Measurements from ENCODE around the gene PTPRK.

Gene PTPRK

DNA sequence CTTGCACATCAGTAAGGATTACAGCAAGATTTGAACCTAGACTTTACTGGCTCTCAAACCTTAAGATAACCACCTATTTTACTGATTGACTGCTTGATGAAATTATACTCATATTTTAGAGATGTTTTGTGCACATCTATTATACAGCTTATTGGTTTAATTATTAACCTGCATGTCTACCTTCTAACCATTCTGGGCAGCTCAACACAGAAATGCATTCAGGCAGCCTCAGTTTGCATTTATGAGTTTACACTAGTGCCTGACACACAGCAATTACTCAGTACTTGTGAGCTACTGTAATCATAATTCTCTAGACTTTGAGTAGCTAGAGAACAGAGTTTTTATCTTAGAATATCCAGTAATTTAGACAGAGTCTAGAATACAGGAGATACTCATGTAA is 345.7 kb downstream of the PTPRK start:
- no peak for DNase-seq

DNA sequence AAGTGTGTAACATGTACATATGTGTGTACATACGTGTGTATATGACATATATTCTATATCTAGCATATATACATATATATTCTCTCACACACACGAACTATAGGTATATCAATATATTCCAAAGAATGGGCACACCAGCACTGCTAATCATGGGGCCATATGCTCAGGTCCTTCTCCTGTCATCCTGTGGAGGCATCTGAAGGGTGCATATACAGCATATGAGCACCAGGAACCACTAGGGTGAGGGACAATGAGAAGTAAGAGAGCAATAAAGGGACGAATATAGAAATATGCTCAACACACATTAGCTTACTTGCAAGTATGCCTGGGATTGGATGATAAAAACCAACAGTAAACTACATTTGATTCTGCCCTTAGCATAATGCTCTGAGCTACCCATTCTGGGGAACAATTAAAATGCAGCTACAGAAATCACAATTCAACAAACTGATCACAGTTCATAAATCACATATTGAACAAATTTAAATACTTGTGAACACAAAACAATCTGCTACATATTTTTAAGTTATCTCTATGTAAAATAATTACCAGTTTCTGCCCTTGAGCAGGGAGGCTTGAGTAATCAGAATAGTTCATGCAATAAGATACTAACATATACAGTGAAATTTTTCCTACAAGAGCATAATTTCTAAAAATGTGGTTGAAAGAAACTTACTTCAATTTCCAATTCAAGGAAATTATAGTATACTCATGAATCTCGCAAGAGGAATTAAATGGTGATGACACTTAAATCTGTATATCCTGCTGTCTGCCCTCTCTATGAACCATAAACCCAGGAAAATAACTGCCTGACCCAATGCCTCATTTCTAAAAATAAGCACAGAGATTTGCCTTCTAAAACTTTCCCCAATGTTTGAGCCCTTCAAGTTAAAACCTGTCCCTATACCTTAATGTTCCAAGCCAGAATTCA is 347.4 kb downstream of the PTPRK start:
- no peak for DNase-seq

DNA sequence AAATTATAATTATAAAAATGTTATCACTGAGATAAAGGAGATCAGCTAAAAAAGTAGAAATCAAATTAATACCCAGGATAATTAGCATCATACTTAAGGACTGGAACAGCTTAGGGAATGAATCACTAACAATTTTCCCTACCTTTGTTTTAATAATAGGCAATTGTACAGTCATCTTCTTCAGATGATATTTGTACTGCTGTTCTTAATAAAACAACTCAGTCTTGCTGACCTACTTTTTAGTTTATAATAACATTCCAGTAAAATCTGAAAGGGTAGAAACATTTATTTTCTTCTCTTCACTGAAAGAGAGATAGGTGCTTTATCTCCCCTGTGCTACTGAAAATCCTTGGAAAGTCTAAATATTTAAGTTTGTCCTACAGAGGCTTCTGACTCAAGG is 348.3 kb downstream of the PTPRK start:
- peak; percentile 4 for DNase-seq

DNA sequence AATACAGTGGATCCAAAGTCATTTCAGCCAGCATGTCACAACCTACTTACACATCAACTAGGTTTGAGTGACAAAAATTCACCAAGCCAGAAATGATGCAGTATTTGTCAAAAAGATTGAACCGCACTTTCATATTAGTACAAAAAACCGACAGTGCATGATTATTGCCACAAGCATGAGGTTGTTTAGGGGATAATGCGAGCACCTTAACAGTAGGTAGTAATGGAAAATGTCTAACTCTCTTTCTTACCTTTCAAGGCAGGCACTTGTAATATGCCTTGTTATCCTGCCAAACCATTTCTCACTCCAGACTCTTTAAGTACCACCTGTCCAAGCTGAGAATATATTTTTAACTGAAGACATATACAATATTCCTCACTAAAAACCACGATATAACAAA is 349.2 kb downstream of the PTPRK start:
- DNase-seq = no peak

DNA sequence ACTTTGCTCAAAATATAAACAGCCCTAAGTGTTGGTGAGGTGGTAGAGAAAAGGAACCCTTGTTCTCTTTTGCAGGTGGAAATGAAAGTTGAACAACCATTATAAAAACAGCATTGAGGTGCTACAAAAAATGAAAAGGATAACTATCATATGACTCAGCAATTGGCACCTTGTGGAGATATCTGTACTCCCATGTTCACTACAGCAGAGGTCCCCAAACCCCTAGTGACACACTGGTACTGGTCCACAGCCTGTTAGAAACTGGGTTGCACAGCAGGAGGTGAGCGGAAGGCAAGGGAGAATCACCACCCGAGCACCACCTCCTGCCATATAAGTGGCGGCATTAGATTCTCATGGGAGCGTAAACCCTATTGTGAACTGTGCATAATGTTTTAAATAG is 352.2 kb downstream of the PTPRK start:
- no peak for DNase-seq

DNA sequence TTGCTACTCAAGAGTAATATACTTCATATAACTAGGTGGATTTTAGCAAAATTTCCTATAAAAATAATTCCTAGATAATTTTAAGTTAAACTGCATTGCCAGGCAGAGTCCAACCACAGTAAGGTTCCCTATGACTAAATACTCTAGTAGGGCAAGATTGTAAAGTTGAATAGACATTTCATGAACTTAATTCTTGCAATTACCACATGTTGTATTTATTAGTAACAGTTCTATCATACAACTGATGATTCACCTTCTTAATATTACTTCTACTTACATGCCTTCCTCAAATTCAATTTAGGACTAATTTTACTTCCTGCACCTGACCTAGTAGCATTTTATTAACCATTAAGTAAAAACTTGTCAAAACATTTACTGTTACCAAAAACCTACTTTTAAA is 352.8 kb downstream of the PTPRK start:
- DNase-seq = peak; percentile 16

DNA sequence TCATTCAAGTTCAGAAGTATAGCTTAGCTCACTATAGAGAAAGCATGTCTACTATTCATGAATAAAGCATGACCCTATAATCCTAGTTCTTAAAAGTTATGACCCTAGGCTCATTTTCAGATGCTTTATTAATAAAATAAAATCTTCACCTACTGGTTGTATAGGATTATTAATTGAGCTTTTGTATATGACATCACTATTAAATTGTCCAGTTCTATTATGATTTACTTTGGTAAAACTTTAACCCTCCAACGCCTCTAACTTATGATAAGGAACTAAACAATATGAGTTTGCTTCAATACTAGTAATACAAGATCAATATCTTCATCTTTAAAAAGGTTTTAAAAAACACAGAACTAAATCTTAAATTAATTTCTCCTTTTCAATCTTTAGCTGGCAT is 356.1 kb downstream of the PTPRK start:
- DNase-seq = no peak

DNA sequence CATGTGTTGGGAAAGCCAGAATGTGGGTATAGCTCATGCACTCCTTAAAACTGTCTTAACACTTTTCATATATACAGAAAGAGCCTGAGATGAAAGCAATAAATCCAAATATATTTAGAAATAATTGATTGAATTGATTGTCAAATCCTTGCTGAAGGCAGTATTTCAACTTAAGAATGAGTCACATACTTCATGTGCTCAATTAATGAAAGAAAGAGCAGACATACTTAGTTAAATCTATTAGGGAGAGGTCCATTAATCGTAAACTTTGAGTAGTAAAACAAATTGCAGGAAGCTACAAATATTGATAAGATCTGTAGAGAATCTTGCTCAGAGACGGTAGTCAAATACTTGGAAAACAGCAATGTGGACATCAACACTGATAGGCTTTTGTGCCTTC is 358.0 kb downstream of the PTPRK start:
- no peak for DNase-seq

DNA sequence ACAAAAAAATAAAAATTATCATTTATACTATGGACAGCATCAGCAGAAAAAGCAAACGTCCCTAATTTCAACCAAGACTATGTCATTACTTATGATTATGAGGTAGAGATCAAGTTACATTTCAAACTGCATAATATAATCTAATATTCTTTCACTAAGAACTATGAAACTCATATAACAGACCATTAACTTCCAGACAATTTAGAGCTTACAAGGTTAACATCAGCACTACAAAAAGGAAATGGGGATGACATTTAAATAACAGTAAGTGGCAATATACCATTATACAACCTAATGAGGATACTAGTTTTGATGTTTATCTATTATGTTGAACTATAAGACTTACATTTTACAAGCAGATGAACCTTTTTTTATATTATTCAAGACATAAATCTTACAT is 358.6 kb downstream of the PTPRK start:
- DNase-seq = no peak

DNA sequence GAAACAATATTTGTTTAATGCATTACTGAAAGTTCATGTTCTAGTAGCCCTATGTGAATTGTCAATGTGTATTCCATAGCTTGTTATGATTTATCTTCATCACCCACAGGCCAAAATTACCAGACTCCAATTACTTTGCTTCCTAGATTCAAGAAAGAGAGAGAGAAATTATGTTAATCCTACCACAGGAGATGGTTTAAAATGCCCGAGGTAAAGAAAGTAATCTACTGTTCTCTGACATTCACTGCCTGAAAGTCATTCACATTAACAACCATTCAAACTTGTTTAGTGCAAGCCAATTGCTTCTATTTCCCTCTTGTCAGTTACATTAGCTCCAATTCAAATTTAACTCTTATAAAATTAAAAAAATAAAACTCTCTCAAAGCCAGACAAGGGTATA is 359.1 kb downstream of the PTPRK start:
- DNase-seq = no peak

DNA sequence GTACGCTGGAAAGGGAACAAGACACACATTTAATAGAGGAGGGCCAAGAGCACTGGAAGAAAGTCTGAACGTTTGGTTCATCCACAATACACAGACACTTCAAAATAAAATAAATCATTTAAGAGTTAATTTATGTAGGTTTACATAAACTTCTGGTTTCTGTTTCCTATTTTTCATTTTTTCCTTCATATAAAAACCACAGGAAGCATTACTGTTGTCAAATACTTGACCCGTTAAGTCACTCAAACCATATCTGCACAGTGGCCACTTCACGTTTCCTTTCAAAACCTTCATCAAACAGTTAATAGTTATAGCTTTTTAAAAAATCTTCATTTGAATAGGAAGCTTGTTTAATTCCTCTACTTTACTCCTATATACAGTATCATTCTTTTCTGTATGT is 361.9 kb downstream of the PTPRK start:
- DNase-seq = peak; percentile 11

DNA sequence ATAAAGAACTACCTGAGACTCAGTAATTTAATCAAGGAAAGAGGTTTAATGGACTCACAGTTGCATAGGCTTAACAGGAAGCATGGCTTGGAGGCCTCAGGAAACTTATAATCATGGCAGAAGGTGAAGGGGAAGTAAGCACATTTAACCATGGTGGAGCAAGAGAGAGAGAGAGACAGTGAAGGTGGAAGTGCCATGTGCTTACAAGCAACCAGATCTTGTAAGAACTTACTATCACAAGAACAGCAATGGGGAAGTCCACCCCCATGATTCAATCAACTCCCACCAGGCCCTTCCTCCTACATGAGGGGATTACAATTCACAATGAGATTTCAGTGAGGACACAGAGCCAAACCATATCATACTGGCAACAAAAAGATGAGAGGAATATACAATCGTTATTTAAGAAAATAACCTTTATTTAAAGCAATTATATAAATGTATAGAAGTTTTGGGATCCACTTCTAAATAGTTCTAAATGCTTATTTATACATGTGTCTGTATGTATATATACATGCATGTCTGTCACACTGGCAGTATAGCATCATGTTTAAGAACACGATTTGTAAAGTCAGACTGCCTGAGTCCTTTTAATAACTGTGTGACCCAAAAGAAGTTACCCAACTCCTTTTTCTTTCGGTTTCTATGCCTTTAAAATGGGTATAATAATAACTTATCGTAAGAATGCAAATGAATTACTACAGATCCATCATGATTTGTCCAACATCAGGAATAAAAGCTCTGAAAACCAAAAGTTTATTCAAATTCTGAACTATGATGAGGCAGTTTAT is 363.9 kb downstream of the PTPRK start:
- no peak for DNase-seq

DNA sequence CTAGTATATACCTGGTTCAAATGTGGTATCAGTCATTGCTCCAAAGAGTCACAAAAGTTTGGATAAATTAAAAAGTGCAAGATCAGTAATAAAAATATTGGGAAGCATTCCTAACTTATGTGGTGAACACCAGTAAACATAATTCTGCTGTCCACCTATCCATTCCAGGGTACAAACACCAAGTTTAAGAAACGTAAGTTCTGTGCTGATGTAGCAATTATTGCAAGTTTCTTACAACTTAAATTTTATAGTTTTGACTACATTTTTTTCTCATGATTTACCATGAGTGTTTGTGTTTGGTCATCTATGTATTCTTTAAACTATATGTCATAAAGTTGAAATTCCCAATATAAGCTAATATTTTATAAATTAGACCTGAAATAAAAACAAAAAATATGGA is 364.6 kb downstream of the PTPRK start:
- DNase-seq = no peak

DNA sequence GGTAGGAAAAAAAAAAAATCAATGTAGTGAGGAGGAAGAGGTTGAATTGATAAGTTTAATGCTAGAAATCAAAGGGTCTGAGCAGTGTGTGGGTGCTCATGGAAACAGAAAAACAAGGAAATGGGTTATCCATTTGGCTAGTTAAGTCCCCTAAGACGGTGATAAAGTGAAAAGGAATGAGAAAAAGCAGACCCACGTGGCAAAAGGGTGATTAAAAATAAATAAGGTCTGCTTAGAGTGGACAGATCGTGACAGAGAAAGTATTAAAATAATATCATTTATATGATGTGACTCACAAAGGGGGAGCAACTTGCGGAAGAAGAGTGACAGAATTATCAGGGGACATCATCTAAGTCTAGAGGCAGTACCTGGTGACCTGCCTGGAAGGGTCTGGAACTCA is 367.8 kb downstream of the PTPRK start:
- DNase-seq = no peak

DNA sequence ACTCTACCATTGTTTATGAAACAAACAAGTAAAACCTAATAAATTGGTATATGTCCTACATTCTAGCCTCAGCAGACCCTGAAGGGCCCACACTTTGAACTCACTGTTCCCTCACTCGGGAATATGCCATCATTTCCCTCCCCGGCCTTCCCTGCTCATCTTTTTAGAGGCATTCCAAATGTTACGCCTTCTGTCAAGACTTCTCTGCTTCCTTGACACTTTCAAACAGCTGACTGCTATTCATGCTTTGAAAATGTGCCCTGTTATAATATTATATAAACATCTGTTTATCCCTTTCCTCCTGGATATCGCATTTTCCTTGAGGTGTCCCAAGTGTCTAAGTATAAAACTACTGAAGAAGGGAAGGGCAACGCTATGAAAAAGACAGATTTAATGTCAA is 370.0 kb downstream of the PTPRK start:
- no peak for DNase-seq

DNA sequence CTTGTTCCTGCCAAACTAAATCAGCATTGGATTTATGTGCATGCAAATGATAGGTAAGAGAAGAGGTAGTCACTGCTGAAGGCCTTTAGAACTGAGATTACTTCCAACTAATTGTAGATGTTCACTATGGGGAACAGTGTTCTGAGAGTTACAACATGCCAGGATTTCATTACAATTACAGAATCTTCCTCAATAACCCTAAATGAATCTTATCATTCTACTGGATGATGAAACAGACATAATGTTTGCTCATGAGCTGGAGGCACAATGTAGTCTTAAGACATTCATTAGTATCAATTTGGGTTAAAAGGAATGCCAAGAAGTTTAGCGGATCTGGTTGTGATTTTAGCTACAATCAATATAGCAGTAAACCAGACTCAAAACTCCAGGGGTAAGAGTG is 370.6 kb downstream of the PTPRK start:
- peak; percentile 4 for DNase-seq

DNA sequence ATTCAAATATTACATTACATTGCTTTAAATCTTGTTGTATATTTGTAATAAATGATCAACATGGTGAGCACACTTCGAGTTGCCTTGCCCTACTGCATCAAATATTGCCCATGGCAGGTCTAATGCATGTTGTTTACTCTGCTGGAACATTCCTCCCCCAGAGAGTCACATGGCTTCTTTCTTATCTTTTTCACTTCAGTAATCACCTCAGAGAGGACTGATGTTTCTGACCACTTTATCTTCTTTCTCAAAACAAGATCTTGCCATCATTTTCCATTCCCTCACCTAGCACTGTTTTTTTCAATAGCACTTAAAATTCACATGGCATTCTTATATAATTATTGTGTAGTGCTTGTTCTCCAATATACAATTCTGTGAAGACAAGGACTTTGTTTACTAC is 376.1 kb downstream of the PTPRK start:
- no peak for DNase-seq

DNA sequence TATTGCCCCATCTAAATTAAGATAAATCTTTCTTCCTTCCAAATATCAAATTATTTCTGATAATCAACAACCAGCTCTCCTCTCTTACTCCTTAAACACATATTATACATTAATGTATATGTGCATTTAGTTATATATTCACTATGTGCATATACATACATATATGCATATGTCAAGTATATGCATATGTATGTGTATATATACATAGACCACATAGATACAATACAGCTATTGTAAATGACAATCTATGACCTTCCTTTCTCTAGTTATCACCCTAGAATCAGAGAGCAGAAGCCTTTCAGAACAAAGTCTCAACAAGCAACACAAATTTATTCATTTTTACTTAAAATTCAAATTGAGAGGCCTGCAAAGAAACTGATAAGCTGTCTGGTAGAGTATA is 378.5 kb downstream of the PTPRK start:
- DNase-seq = no peak

DNA sequence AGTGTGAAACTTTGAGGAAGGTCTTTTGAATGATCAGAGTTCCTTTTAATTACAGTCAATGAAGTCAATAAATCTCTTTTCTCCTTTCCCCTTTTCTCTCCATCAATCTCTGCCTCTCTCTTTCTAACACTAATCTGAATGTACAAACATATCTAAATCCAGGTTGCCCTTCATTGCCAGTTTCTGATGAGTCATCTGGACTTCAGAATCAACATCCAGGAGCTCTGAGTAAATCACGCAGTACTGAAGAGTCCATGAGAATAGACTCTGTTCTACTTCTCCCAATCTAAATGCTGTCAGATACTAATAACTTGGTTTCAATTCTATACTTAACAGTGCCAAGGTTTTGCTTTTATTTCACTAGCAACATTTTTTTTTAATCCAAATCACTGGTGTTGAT is 380.9 kb downstream of the PTPRK start:
- DNase-seq = no peak

DNA sequence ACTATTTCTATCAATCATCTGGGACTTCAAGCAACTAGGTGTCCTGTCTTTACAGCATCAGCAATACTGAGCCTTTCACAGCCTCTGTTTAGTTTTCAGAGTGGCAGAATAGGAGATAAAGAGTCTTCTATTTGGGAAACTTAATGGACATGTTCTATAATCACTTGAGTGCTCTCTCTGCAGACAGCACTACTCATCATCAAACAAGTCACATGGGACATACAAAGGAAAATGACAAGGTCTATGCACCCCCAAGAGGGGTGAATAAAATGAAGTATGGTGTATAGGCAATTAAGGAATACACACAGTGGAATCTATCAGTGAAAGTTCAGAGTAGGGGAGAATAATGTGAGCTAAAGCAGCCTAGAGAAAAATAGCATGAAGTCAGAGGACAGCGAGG is 381.7 kb downstream of the PTPRK start:
- no peak for DNase-seq

DNA sequence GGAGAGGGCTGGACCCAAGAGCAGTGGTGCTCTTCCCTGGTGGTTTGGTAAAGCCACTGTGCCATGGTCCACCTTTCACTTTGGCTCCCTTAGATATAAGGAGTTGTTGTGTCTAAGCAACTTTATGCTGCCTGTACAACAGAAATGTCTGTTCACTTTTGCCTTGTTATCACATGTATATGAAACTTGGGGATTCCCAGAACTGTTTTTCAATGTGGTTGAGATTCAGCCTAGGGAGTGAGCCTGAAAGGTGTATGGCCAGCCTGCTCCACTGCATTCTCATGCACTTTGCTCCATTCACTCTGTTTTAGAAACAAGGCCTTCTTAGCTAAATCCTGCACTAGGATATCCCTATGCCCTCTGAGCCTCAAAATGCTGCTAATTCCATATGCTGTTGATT is 385.1 kb downstream of the PTPRK start:
- no peak for DNase-seq

DNA sequence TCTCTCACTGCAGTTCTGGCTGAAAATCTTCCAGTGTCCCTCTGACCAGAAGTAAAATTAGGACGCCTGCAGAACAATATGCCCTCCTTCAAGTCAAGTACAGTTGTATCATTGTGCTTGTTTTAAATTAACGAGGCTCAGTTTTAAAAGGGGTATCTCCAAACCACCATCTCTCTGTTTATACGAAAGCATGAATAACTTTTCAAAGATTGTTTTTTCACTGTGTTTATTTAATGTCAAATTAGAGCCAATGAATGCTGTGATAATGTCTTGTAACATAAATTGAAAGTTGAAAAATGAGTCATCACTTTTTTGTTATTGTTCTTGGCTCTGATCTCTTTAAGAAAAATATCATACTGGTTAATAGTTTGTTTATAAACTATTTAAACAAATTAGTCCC is 388.8 kb downstream of the PTPRK start:
- no peak for DNase-seq

DNA sequence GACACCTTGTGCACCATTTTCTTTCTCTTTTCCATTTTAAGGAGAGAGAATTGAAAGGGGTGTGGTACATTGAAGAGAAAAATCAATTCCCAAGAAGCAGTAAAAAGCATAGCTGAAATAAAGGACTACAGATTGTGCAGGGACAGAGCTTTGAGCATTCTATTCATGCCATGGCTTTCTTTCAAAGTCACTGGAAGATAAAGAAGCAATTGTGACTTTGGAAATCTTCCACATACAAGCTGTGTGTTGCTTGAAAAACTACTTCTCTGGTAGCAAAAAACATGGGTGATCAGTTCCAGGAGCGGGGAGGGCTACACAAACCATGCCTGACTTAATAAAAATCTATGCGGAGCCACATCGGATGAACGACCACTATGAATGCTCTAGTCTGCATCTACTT is 389.4 kb downstream of the PTPRK start:
- DNase-seq = no peak

DNA sequence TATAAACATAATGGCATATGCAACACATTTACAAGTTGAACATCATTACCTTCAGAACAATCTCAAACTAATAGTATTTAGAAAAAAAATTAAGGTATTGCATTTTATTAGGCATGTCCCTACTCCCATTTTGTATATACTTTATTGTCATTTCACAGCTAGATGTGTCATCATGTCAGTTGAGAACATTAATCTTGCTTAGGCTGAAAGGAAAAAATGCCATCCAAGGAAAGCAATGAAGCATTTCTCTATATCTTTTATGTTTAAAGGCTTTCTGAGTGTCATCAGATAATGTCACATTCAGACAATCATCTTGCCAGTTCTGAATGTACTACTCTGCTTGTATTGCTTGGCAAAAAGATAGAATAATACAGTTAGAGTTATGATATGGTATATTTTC is 390.7 kb downstream of the PTPRK start:
- no peak for DNase-seq
